HG03175 (cell line): ENCODE measurements around the gene CLEC19A.
"Not testable (repeated sequence)": the region's sequence is repeated elsewhere in the genome, so short reads cannot be mapped to it uniquely, and the experiment has no call there.

Source experiments
- ATAC-seq: cut with Tn5 transposase; IDR thresholded peaks from one replicate; pipeline ENCODE4 v1.9.1; 2021; ENCODE audit warnings: mild to moderate bottlenecking, moderate library complexity; ENCODE audit not compliant: unreplicated experiment

The CLEC19A gene

DNA sequence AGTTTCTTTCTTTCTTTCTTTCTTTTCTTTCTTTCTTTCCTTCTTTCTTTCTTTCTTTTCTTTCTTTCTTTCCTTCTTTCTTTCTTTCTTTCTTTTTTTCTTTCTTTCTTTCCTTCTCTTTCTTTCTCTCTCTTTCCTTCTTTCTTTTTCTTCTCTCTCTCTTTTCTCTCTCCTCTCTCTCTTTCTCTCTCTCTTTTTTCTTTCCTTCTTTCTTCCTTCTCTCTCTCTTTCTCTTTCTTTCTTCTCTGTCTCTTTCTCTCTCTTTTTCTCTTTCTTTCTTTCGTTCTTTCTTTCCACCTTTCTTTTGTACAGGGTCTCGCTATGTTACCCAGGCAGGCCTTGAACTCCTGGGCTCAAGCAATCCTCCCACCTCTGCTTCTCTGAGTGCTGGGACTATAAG is 35.7 kb downstream of the CLEC19A start:
- ATAC-seq = not testable (repeated sequence)

- no peak for ATAC-seq
Observed at GRCh38 chr16:19323596-19323995, 38.1 kb downstream of the CLEC19A start.

- ATAC-seq = no peak
Observed at GRCh38 chr16:19328364-19328763, 42.8 kb downstream of the CLEC19A start.

GRCh38 chr16:19329932-19330331 is 44.4 kb downstream of the CLEC19A start:
- no peak for ATAC-seq

GRCh38 chr16:19330841-19331397 is 45.4 kb downstream of the CLEC19A start:
- ATAC-seq = no peak

DNA sequence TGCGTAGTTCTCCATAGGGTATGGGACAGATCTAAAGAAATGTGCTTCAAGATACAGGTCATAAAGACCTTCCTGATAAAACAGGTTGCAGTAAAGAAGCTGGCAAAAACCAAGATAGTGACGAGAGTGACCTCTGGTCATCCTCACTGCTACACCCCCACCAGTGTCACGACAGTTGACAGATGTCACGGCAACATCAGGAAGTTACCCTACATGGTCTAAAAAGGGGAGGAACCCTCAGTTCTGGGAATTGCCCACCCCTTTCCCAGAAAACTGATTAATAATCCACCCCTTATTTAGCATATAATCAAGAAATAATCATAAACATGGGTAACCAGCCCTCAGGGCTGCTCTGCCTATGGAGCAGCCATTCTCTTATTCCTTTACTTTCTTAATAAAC is 46.3 kb downstream of the CLEC19A start:
- ATAC-seq = no peak

- no peak for ATAC-seq
Observed at GRCh38 chr16:19338335-19338734, 52.8 kb downstream of the CLEC19A start.

- ATAC-seq = no peak
Observed at GRCh38 chr16:19344224-19344801, 58.8 kb downstream of the CLEC19A start.

DNA sequence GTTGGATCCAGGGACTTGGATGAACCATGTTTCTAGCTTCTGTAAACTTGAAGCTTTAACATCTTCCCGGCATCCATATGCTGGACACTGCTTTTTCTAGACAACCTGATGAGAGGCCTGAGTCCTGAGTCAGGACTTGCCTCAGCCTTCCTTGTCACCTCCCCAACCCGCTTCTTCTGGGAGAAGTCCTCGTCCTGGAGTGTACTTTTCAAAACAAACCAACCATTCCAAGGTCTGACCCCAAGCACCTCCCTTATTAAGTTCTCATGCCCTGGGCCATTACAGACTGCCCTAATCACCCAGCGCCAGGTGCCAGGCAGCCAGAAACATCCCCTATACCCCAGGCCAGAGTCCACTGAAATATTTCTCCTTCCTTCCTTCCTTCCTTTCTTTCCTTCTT is 59.4 kb downstream of the CLEC19A start:
- no peak for ATAC-seq

DNA sequence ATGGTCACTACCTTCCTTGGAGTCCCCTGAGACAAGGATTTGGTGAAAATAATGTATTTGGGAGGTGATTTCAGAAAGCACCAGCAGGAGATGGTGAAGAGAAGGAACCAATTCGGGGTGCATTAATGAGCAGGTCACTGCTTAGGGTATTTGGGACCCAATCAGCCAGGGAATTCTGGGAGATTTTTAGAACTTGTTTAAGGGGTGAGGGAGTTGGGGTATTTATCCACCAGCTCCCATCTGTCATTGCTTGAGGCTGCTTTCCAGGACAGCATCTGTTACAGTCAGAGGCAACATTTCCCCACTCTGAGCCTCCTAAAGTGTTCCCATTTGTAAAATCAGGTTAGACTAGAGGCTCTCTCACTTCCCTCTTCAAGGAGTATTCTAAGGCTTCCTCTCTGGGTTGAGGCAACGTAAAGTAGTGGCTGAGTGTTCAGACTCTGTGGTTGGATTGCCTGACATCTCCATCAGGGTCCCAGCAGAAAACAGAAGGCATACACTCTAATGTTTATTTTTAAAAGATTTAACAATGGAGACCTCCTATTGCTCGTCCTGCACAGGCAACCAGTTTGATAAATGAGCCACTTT is 60.9 kb downstream of the CLEC19A start:
- no peak for ATAC-seq

GRCh38 chr16:19348125-19348524 is 62.6 kb downstream of the CLEC19A start:
- no peak for ATAC-seq

DNA sequence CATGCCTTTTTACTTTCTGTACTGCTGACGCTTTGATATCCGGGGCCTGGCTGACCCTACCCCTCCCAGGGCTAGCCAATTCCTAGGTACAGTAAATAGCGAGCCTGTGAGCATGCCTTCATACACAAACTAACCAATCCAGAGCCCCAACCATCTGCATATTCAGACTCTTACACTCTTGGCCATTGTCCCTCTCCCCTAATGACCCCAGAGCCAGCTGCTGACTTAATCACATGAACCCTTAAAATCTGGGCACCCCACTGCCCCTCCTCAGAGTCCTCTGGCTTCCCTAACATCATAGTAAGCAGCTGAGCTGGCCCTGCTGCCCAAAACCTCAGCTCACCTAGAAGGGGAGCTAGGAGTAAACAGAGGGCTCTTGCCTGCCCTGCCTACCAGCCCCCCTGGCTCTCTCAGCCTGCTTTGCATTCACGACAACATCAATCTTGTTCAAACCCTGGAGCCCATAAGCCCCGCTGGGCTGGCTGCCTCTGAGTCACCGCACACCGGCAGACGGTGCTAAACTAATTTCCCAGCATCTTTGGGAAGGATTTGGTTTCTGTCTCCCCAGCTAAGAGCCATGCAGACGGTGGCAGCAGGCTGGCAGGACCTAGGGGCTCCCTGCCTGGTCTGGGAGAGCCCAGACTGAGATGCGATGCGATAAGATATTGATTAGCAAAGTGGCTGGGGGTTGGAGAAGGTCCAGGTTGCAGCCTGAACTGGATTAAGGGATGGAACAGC is 63.2 kb downstream of the CLEC19A start:
- no peak for ATAC-seq

DNA sequence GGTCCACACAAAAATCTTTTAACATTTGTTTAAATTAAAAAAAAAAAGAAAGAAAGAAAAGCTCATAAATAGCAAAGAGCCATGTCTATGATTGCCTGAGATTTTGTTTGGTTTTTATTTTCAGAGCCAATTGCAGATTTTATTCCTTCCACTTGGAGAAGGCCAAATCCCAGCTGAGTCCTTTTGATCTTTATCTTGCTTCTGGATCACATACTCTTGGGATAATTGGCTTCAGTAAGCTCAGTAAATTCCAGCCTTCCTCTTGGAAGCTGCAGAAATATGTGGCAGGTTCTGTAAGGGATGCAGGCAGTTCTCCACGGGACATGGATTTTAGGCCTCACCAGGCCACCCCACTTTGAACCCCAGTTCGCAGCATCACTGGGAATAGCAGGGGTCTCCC is 68.8 kb downstream of the CLEC19A start:
- no peak for ATAC-seq

GRCh38 chr16:19356024-19356952 is 70.8 kb downstream of the CLEC19A start:
- ATAC-seq = no peak

DNA sequence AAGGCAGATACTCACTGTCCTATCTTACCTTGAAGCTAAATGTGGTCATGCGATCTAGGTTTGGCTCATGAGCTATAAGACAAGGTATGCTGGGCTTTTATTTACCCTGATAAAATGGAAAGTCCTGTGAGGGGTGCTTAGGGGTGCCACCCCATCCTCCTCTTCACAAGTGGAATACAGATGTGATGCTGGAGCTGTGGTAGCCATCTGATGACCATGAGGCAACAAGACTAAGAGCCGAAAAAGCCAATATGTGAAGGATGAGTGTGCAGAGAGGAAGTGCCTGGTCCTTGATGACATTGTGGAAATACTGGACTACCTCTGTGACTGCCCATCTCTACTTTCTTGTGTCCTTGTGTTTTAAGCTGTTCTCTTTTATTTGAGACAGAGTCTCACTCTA is 74.0 kb downstream of the CLEC19A start:
- ATAC-seq = no peak
